Activated T-helper 1 cell treated with anti-CD3 and anti-CD28 coated beads, Interleukin-12 subunit alpha, Interleukin-12 subunit beta, Interleukin-2, Interleukin-4 antibody, amounts not matched to agents 30 ng/mL and 10 ng/mL and 1 ng/mL, durations not matched to agents 14 hours and 24 hours and 36 hours (primary cell): Measurements from ENCODE around the gene ITGA3. TPM values are rescaled to one million over a fixed set of nuclear protein-coding genes. Genes with fewer than 3 reads are reported as not detected.

Experiments used
- DNase-seq: peaks from one replicate; pipeline ENCODE4 v3.0.0; 2021; ENCODE audit warnings: low spot score
- H3K27ac Mint-ChIP-seq: one replicate; pipeline ENCODE4 v1.8.0; 2021; ENCODE audit warnings: mild to moderate bottlenecking, mixed read lengths
- H3K27me3 Mint-ChIP-seq: one replicate; pipeline ENCODE4 v1.8.0; 2022; ENCODE audit warnings: mild to moderate bottlenecking, moderate library complexity, mixed read lengths; ENCODE audit not compliant: insufficient read depth
- H3K36me3 Mint-ChIP-seq: one replicate; pipeline ENCODE4 v1.8.0; 2021; ENCODE audit warnings: low read depth, mixed read lengths
- H3K4me1 Mint-ChIP-seq: one replicate; pipeline ENCODE4 v1.8.0; 2021; ENCODE audit warnings: low read depth, mixed read lengths
- H3K4me3 Mint-ChIP-seq: one replicate; pipeline ENCODE4 v1.8.0; 2021; ENCODE audit warnings: mild to moderate bottlenecking, moderate library complexity, mixed read lengths
- H3K9me3 Mint-ChIP-seq: one replicate; pipeline ENCODE4 v1.8.0; 2021; ENCODE audit warnings: mixed read lengths
- intact Hi-C: fragments of 100-400 bp; cut with micrococcal nuclease; formaldehyde crosslinking; loops from one replicate; pipeline ENCODE4 v1.15.1; 2024
- total RNA-seq: library from RNA; stranded (reverse); gene quantifications from 2 replicates; pipeline ENCODE4 v1.2.3, GENCODE V29; 2022

Gene ITGA3
- total RNA-seq, 1 donor from 2014 or later, result 20.6 TPM

- intact Hi-C loops, result loop anchor here (2.0 kb wide), 2 partner anchors 19 to 35 kb away; partner anchors contain the start of gene PDK2
- peak within 1 kb of the TSS; percentile 80 for H3K27ac Mint-ChIP-seq
- peak; percentile 52 for DNase-seq
These were observed 74.0 kb downstream of the ITGA3 start, which contains the start of gene SAMD14 for GRCh38 chr17:50129728-50130558. SAMD14 (minus strand) TSS chr17:50130160; CDS start chr17:50124959, 5,201 bp downstream.

GRCh38 chr17:50130559-50131305 is 74.8 kb downstream of the ITGA3 start:
- Mint-ChIP-seq H3K4me1 (peaks cover 37% of the 10 kb centered on the region), H3K27me3 (peaks cover 23% of the 10 kb centered on the region), H3K27ac (peak overlapping the region; percentile 42), H3K36me3 (peaks cover 18% of the 10 kb centered on the region), H3K4me3 (peak overlapping the region; percentile 60), H3K9me3 (no peaks in the 10 kb centered on the region)
- no peak for DNase-seq
- intact Hi-C loops, result loop anchor here (2.0 kb wide), 2 partner anchors 18 to 36 kb away; partner anchors contain the start of gene PDK2

More at GRCh38 chr17:50129728-50130558, 74.0 kb downstream of the ITGA3 start, which contains the start of gene SAMD14:
- peaks cover 37% of the 10 kb centered on the region for H3K4me1 Mint-ChIP-seq
- H3K9me3 Mint-ChIP-seq, result no peaks in the 10 kb centered on the region
- peaks cover 14% of the 10 kb centered on the region for H3K36me3 Mint-ChIP-seq
- H3K27me3 Mint-ChIP-seq, result peaks cover 26% of the 10 kb centered on the region
- H3K4me3 Mint-ChIP-seq, result peak within 1 kb of the TSS; percentile 83

GRCh38 chr17:50132104-50132794 is 76.3 kb downstream of the ITGA3 start:
- H3K36me3 Mint-ChIP-seq, result peaks cover 28% of the 10 kb centered on the region
- no peaks in the 10 kb centered on the region for H3K9me3 Mint-ChIP-seq
- H3K27ac Mint-ChIP-seq, result peak overlapping the region; percentile 40
- DNase-seq, result no peak
- intact Hi-C loops, result no loop called here
- no peak overlapping the region for H3K4me3 Mint-ChIP-seq
- peaks cover 46% of the 10 kb centered on the region for H3K4me1 Mint-ChIP-seq
- peaks cover 20% of the 10 kb centered on the region for H3K27me3 Mint-ChIP-seq

- H3K36me3 Mint-ChIP-seq, result peaks cover 37% of the 10 kb centered on the region
- no peak overlapping the region for H3K27ac Mint-ChIP-seq
- intact Hi-C loops, result no loop called here
- peaks cover 48% of the 10 kb centered on the region for H3K4me1 Mint-ChIP-seq
- no peaks in the 10 kb centered on the region for H3K9me3 Mint-ChIP-seq
- no peak for DNase-seq
- H3K4me3 Mint-ChIP-seq, result no peak overlapping the region
- peaks cover 12% of the 10 kb centered on the region for H3K27me3 Mint-ChIP-seq
These were observed 77.3 kb downstream of the ITGA3 start for GRCh38 chr17:50133028-50133768.

GRCh38 chr17:50133769-50134099 is 77.8 kb downstream of the ITGA3 start:
- intact Hi-C loops, result no loop called here
- Mint-ChIP-seq H3K9me3 (no peaks in the 10 kb centered on the region), H3K27me3 (peaks cover 8% of the 10 kb centered on the region), H3K4me1 (peaks cover 45% of the 10 kb centered on the region), H3K36me3 (peaks cover 42% of the 10 kb centered on the region), H3K27ac (no peak overlapping the region), H3K4me3 (no peak overlapping the region)
- no peak for DNase-seq

- DNase-seq, result no peak
- Mint-ChIP-seq H3K4me3 (no peak overlapping the region), H3K36me3 (peaks cover 48% of the 10 kb centered on the region), H3K27me3 (peaks cover 5% of the 10 kb centered on the region), H3K9me3 (no peaks in the 10 kb centered on the region), H3K4me1 (peaks cover 45% of the 10 kb centered on the region), H3K27ac (no peak overlapping the region)
- intact Hi-C loops, result no loop called here
These were observed 78.5 kb downstream of the ITGA3 start for GRCh38 chr17:50134206-50135110.

- intact Hi-C loops, result no loop called here
- no peak for DNase-seq
- Mint-ChIP-seq H3K4me3 (no peak overlapping the region), H3K4me1 (peaks cover 55% of the 10 kb centered on the region), H3K36me3 (peaks cover 58% of the 10 kb centered on the region), H3K27ac (no peak overlapping the region), H3K9me3 (no peaks in the 10 kb centered on the region), H3K27me3 (peaks cover 4% of the 10 kb centered on the region)
These were observed 79.6 kb downstream of the ITGA3 start for GRCh38 chr17:50135316-50136095.

GRCh38 chr17:50136096-50136687 is 80.3 kb downstream of the ITGA3 start:
- no peak for DNase-seq
- H3K27me3 Mint-ChIP-seq, result no peaks in the 10 kb centered on the region
- intact Hi-C loops, result no loop called here
- peaks cover 63% of the 10 kb centered on the region for H3K36me3 Mint-ChIP-seq
- H3K9me3 Mint-ChIP-seq, result no peaks in the 10 kb centered on the region
- H3K27ac Mint-ChIP-seq, result no peak overlapping the region
- H3K4me1 Mint-ChIP-seq, result peaks cover 55% of the 10 kb centered on the region
- H3K4me3 Mint-ChIP-seq, result no peak overlapping the region

- H3K36me3 Mint-ChIP-seq, result peaks cover 66% of the 10 kb centered on the region
- H3K4me3 Mint-ChIP-seq, result no peak overlapping the region
- H3K27ac Mint-ChIP-seq, result peak overlapping the region; percentile 21
- no peaks in the 10 kb centered on the region for H3K9me3 Mint-ChIP-seq
- H3K27me3 Mint-ChIP-seq, result no peaks in the 10 kb centered on the region
- H3K4me1 Mint-ChIP-seq, result peaks cover 55% of the 10 kb centered on the region
- no peak for DNase-seq
- intact Hi-C loops, result no loop called here
These were observed 81.1 kb downstream of the ITGA3 start for GRCh38 chr17:50137042-50137441.

GRCh38 chr17:50139185-50139783 is 83.4 kb downstream of the ITGA3 start:
- Mint-ChIP-seq H3K27ac (peak overlapping the region; percentile 79), H3K4me1 (peaks cover 71% of the 10 kb centered on the region), H3K9me3 (no peaks in the 10 kb centered on the region)

More at GRCh38 chr17:50139185-50139783, 83.4 kb downstream of the ITGA3 start:
- Mint-ChIP-seq H3K36me3 (peaks cover 71% of the 10 kb centered on the region), H3K27me3 (no peaks in the 10 kb centered on the region), H3K4me3 (peak overlapping the region; percentile 72)
- DNase-seq, result no peak
- intact Hi-C loops, result no loop called here
